OCI-LY1 (cell line): ENCODE data around the gene TWSG1.
A peak's percentile ranks its signal among the peaks of the same experiment; 100 is the strongest.

Experiments used
- H2AFZ ChIP-seq: fragments of 200-600 bp; sonication (generic), shearing (Covaris generic); 2 replicates; pipeline ENCODE4 v1.6.0; 2014; ENCODE audit warnings: antibody characterized with exemption, mild to moderate bottlenecking, low read length
- H3F3A ChIP-seq: fragments of 200-600 bp; sonication (generic), shearing (Covaris generic); 2 replicates; pipeline ENCODE4 v1.6.0; 2014; ENCODE audit warnings: mild to moderate bottlenecking, antibody characterized with exemption, low read length, moderate library complexity; ENCODE audit not compliant: insufficient read depth
- H3K27ac ChIP-seq: fragments of 200-600 bp; sonication (generic); 2 replicates; pipeline ENCODE4 v1.5.1; 2014; ENCODE audit warnings: low read length, mixed run types, mild to moderate bottlenecking, low read depth; ENCODE audit not compliant: poor library complexity, severe bottlenecking
- H3K27me3 ChIP-seq: fragments of 200-600 bp; sonication (generic); 2 replicates; pipeline ENCODE4 v1.6.0; 2014; ENCODE audit warnings: antibody characterized with exemption, mild to moderate bottlenecking, low read length, moderate library complexity; ENCODE audit not compliant: insufficient read depth
- H3K36me3 ChIP-seq: fragments of 200-600 bp; sonication (generic); 2 replicates; pipeline ENCODE4 v1.6.1; 2014; ENCODE audit warnings: mild to moderate bottlenecking, antibody characterized with exemption, low read length, moderate library complexity, mixed read lengths; ENCODE audit not compliant: insufficient read depth
- H3K4me1 ChIP-seq: fragments of 200-600 bp; sonication (generic); 2 replicates; pipeline ENCODE4 v1.5.1; 2014; ENCODE audit warnings: mild to moderate bottlenecking, low read length, moderate library complexity; ENCODE audit not compliant: insufficient read depth, severe bottlenecking
- H3K4me2 ChIP-seq: fragments of 200-600 bp; sonication (generic), shearing (Covaris generic); 2 replicates; pipeline ENCODE4 v1.6.1; 2014; ENCODE audit warnings: low read length
- H3K4me3 ChIP-seq: fragments of 200-600 bp; sonication (generic); 2 replicates; pipeline ENCODE4 v1.5.1; 2014; ENCODE audit warnings: low read length, low read depth, mild to moderate bottlenecking, mixed read lengths; ENCODE audit not compliant: poor library complexity, severe bottlenecking
- H3K79me2 ChIP-seq: fragments of 200-600 bp; shearing (Covaris generic); 2 replicates; pipeline ENCODE4 v1.6.1; 2016; ENCODE audit warnings: mixed run types, low read length, mixed read lengths; ENCODE audit not compliant: insufficient read depth
- H3K9ac ChIP-seq: fragments of 200-600 bp; sonication (generic), shearing (Covaris generic); 2 replicates; pipeline ENCODE4 v1.6.1; 2014; ENCODE audit warnings: mild to moderate bottlenecking, low read length, mixed read lengths
- H3K9me2 ChIP-seq: fragments of 200-600 bp; sonication (generic), shearing (Covaris generic); 2 replicates; pipeline ENCODE4 v1.6.1; 2014; ENCODE audit warnings: low read depth, mild to moderate bottlenecking, low read length, mixed read lengths
- H3K9me3 ChIP-seq: fragments of 200-600 bp; shearing (Covaris generic); 2 replicates; pipeline ENCODE4 v1.6.1; 2014; ENCODE audit warnings: low read length, mixed read lengths
- H4K20me1 ChIP-seq: fragments of 200-600 bp; sonication (generic), shearing (Covaris generic); 2 replicates; pipeline ENCODE4 v1.6.0; 2016; ENCODE audit warnings: mild to moderate bottlenecking, low read length; ENCODE audit not compliant: insufficient read depth
- EZH2 ChIP-seq: fragments of 200-600 bp; sonication (generic), shearing (Covaris generic); IDR thresholded peaks from 2 replicates; pipeline ENCODE4 v1.8.0; 2017; ENCODE audit warnings: borderline replicate concordance, mixed run types, mild to moderate bottlenecking, antibody characterized with exemption, low read length, moderate library complexity, mixed read lengths
- TF ChIP-seq, protein P1 (sequence below): fragments of 200-600 bp; sonication (generic), shearing (Covaris generic); IDR thresholded peaks from 2 replicates; pipeline ENCODE4 v1.5.1; 2017; ENCODE audit warnings: mild to moderate bottlenecking, antibody characterized with exemption, low read length, moderate library complexity, mixed read lengths

TWSG1 gene

GRCh38 chr18:9334329-9334972 lies at the start of gene TWSG1:
Gene TWSG1 (plus strand): TSS chr18:9334773. CDS start chr18:9337230, 2,457 bp downstream.
- H4K20me1 ChIP-seq = no peaks in the 10 kb centered on the region
- peak within 1 kb of the TSS; percentile 69 for H3K9ac ChIP-seq
- no peaks in the 10 kb centered on the region for H3F3A ChIP-seq
- no peak for TF ChIP-seq EZH2
- TF ChIP-seq, protein P1, sequence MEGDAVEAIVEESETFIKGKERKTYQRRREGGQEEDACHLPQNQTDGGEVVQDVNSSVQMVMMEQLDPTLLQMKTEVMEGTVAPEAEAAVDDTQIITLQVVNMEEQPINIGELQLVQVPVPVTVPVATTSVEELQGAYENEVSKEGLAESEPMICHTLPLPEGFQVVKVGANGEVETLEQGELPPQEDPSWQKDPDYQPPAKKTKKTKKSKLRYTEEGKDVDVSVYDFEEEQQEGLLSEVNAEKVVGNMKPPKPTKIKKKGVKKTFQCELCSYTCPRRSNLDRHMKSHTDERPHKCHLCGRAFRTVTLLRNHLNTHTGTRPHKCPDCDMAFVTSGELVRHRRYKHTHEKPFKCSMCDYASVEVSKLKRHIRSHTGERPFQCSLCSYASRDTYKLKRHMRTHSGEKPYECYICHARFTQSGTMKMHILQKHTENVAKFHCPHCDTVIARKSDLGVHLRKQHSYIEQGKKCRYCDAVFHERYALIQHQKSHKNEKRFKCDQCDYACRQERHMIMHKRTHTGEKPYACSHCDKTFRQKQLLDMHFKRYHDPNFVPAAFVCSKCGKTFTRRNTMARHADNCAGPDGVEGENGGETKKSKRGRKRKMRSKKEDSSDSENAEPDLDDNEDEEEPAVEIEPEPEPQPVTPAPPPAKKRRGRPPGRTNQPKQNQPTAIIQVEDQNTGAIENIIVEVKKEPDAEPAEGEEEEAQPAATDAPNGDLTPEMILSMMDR = peak; percentile 38
- peaks cover 10% of the 10 kb centered on the region for H3K4me1 ChIP-seq
- no peaks in the 10 kb centered on the region for H3K79me2 ChIP-seq
- peak within 1 kb of the TSS; percentile 72 for H3K4me3 ChIP-seq
- no peaks in the 10 kb centered on the region for H3K9me2 ChIP-seq
- H3K27me3 ChIP-seq = no peaks in the 10 kb centered on the region; the same call in 1 of the 2 replicates
- H3K9me3 ChIP-seq = peaks cover 4% of the 10 kb centered on the region; the same call in 1 of the 2 replicates
- H3K4me2 ChIP-seq = peak within 1 kb of the TSS; percentile 66
- no peaks in the 10 kb centered on the region; the same call in none of the 2 replicates for H3K36me3 ChIP-seq
- 0 out of 2 replicates have a peak within 1 kb of the TSS, but pooled peaks have one; percentile 32 for H2AFZ ChIP-seq
- no peak within 1 kb of the TSS for H3K27ac ChIP-seq

GRCh38 chr18:9285604-9286003 lies 49.0 kb upstream of the TWSG1 start:
- no peak overlapping the region for H3K9ac ChIP-seq
- no peak overlapping the region for H2AFZ ChIP-seq
- H3F3A ChIP-seq = peaks cover 3% of the 10 kb centered on the region; the same call in 1 of the 2 replicates
- peaks cover 5% of the 10 kb centered on the region; the same call in 1 of the 2 replicates for H3K36me3 ChIP-seq
- no peaks in the 10 kb centered on the region for H3K27me3 ChIP-seq
- H3K9me2 ChIP-seq = no peaks in the 10 kb centered on the region
- H3K9me3 ChIP-seq = no peaks in the 10 kb centered on the region; the same call in 1 of the 2 replicates
- H3K79me2 ChIP-seq = no peaks in the 10 kb centered on the region
- TF ChIP-seq, protein P1 = no peak
- no peak for TF ChIP-seq EZH2
- H4K20me1 ChIP-seq = no peaks in the 10 kb centered on the region
- H3K4me1 ChIP-seq = no peaks in the 10 kb centered on the region
- H3K4me3 ChIP-seq = no peak overlapping the region
- H3K4me2 ChIP-seq = no peak overlapping the region
- H3K27ac ChIP-seq = no peak overlapping the region

DNA sequence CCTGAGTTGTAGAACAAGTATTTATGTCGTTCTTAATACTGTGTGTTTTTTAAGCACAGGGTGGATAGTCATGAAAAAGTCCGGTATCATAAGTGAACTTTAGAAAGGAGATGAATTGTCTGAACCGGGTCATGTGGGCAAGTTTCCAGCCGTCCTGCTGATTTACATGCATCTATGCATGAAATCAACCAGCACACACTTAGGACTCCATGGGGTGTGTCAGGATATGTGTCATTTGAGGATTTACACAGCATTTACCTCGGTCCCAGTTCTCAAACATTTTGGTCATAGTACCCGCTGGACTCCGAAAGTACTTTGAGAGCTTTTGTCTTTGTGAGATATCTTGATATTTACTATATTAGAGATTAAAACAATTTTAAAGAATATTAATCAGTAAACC lies 47.5 kb upstream of the TWSG1 start:
- Histone ChIP-seq H3K36me3 (no peaks in the 10 kb centered on the region), H3K4me2 (no peak overlapping the region), H3K9me3 (no peaks in the 10 kb centered on the region; the same call in 1 of the 2 replicates), H3K9ac (no peak overlapping the region), H4K20me1 (no peaks in the 10 kb centered on the region), H3K9me2 (no peaks in the 10 kb centered on the region), H3K4me3 (no peak overlapping the region), H3K27ac (no peak overlapping the region), H3K4me1 (no peaks in the 10 kb centered on the region), H3F3A (peaks cover 3% of the 10 kb centered on the region; the same call in 1 of the 2 replicates), H3K79me2 (no peaks in the 10 kb centered on the region), H2AFZ (no peak overlapping the region), H3K27me3 (no peaks in the 10 kb centered on the region)
- TF ChIP-seq EZH2 = no peak
- TF ChIP-seq, protein P1 = no peak
